ENCODE measurements around the gene CENPT.

The CENPT gene, protein sequence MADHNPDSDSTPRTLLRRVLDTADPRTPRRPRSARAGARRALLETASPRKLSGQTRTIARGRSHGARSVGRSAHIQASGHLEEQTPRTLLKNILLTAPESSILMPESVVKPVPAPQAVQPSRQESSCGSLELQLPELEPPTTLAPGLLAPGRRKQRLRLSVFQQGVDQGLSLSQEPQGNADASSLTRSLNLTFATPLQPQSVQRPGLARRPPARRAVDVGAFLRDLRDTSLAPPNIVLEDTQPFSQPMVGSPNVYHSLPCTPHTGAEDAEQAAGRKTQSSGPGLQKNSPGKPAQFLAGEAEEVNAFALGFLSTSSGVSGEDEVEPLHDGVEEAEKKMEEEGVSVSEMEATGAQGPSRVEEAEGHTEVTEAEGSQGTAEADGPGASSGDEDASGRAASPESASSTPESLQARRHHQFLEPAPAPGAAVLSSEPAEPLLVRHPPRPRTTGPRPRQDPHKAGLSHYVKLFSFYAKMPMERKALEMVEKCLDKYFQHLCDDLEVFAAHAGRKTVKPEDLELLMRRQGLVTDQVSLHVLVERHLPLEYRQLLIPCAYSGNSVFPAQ

GRCh38 chr16:67847064-67847861, at the start of gene CENPT:
TSS of gene CENPT (minus strand) at chr16:67847693. CDS start at chr16:67833859, 13,834 bp downstream.
- DNase-seq (ENCODE audit: low read depth) = no peak

DNA sequence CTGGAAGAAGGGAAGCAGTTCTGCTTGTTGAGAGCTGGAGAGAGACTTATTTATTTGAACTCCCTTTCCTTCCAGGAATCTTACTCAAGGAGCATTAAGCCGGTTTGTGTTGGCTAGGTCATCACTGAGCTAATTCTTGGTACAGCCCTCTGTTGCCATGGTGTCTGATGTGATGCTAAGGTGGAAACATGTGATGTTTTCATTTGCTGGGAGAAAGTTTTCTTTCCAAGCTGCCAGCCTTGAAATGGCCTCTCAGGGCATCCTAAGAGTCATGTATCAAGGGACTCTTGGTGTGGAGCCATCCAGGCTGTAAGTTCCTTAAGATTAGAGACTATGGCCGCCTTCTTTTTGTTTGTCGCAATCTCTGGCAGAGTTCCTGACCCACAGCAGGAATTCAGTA, 49.7 kb upstream of the CENPT start:
- no peak for DNase-seq (ENCODE audit: low read depth)

DNA sequence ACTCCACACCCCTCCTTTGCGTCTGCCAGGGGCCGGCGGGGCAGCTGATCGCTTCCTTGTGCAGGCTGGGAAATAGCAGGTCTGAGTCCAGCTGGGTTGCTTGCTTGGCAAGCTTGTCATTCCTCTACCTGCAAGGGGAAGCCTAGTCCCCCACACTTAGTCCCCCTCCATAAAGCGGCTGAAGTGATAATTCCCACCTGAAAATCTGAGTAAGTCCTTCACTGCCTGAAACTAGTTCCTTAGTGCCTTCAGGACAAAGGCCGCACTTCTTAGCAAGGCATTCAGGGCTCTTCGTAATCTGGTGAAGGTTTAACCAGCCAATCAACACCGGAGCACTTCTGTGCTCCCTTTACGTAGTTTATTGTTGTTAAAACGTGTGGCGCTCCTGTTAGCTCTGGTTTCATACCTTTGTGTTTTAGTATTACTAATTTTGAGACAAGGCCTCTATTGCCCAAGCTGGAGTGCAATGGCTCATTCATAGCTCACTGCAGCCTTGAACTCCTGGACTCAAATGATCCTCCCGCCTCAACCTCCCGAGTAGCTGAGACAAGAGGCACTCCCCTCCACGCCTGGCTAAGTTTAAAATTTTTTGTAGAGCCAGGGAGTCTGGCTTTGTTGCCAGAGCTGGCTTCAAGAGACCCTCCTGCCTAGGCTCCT, 46.4 kb upstream of the CENPT start:
- no peak for DNase-seq (ENCODE audit: low read depth)

- peak; percentile 91 for DNase-seq (ENCODE audit: low read depth)
These were observed 45.6 kb upstream of the CENPT start, which contains the start of gene PSKH1 for GRCh38 chr16:67892899-67893742. TSS of gene PSKH1 (plus strand) at chr16:67893254. CDS start at chr16:67908750, 15,496 bp downstream.

- DNase-seq (ENCODE audit: low read depth) = no peak
These were observed 44.9 kb upstream of the CENPT start for GRCh38 chr16:67892375-67892774.

GRCh38 chr16:67888331-67888730, 40.8 kb upstream of the CENPT start:
- DNase-seq (ENCODE audit: low read depth) = no peak

DNA sequence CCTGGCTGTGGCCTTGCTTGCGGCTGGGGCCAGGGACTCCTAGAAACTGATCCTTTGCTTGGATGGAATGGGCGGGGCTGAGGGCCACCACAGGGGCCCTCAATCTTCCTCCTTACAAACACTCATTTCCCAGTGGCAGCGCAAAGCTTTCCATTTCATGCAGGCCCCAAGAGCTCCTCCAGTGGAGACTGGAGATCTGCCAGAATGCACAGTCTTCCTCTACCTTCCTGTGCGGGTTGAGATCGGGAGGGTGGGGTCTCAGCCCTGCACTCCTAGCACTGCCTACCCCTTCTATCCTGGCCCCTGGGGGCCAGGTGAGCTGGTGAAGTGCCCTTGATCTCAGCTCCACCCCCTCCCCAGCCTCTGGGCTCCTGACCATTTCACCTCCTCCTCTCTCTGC, 38.9 kb upstream of the CENPT start:
- DNase-seq (ENCODE audit: low read depth) = no peak

DNA sequence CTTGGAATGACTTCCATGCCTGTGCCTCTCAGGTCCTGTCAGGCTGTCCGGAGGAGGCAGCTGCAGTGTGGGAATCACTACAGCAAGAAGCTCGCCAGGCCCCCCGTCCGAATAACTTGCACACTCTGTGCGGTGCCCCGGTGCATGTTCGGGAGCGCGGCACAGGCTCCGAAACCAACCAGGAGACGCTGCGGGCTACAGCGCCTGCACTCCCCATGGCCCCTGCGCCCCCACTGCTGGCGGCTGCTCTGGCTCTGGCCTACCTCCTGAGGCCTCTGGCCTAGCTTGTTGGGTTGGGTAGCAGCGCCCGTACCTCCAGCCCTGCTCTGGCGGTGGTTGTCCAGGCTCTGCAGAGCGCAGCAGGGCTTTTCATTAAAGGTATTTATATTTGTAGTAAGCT, 38.5 kb upstream of the CENPT start:
- DNase-seq (ENCODE audit: low read depth) = no peak

DNA sequence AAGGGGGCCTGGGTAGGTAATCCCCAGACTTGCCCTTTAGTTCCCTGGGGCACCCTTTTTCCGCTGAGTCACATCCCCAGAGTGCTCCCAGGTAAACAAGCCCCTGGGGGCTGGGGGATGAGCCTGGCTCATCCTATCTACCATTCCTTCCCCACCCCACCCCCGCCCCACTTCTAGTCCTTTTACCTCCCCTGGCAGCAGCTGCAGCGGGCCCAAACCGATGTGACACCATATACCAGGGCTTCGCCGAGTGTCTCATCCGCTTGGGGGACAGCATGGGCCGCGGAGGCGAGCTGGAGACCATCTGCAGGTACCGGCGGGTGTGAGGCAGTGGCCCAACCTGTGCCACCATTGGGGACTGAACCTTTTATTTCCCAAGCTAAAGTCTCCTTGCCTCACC, 38.1 kb upstream of the CENPT start:
- no peak for DNase-seq (ENCODE audit: low read depth)

DNA sequence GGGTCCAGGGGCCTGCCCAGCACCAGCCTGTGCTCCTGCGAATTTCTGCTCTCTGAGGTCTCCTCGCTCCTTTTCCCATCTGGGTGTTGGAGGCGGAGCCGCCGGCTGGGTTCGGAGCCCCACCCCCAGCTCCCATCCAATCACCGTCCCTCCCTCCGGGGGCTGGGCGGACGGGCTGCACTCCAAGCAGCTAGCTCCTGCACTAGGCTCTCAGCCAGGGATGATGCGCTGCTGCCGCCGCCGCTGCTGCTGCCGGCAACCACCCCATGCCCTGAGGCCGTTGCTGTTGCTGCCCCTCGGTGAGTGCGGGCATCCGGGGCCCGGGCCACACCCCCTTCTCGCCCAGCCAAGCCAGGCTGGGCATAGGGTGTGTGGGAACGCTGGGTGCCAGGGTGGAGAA, 37.2 kb upstream of the CENPT start, which contains the start of gene NRN1L:
TSS of gene NRN1L (plus strand) at position 202 of the 400 bp plus-strand sequence. CDS start at position 221, 19 bp downstream.
- no peak for DNase-seq (ENCODE audit: low read depth)

GRCh38 chr16:67883872-67884261, 36.4 kb upstream of the CENPT start:
- DNase-seq (ENCODE audit: low read depth) = peak; percentile 63

DNA sequence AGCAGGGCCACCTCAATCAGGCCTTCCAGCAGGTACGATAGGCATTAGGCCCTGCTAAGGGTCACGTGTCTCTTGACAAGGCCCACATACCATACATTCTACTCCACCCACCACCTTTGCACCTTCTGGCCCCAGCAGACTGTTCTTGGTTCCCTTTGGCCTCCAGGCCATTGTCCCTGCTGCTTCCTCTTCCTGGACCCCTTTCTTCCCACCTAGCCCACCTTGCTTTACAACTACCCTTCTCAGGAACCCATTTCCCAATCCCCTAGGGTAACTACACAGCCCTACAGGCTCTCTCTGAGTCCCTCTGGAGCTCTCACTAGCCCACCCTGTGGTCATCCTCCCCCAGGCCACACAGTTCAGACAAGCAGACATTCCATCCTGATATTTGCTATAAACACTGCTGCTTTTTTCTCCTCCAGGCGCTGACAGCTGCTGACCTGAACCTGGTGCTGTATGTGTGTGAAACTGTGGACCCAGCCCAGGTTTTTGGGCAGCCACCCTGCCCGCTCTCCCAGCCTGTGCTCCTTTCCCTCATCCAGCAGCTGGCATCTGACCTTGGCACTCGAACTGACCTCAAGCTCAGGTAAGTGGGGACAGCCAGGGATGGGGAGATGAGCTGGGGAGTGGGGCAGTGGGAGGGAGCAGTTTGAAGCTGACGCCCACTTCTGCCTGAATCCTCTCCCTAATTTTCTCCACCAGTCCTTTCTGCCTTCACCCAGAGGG, 35.8 kb upstream of the CENPT start:
- DNase-seq (ENCODE audit: low read depth) = no peak

DNA sequence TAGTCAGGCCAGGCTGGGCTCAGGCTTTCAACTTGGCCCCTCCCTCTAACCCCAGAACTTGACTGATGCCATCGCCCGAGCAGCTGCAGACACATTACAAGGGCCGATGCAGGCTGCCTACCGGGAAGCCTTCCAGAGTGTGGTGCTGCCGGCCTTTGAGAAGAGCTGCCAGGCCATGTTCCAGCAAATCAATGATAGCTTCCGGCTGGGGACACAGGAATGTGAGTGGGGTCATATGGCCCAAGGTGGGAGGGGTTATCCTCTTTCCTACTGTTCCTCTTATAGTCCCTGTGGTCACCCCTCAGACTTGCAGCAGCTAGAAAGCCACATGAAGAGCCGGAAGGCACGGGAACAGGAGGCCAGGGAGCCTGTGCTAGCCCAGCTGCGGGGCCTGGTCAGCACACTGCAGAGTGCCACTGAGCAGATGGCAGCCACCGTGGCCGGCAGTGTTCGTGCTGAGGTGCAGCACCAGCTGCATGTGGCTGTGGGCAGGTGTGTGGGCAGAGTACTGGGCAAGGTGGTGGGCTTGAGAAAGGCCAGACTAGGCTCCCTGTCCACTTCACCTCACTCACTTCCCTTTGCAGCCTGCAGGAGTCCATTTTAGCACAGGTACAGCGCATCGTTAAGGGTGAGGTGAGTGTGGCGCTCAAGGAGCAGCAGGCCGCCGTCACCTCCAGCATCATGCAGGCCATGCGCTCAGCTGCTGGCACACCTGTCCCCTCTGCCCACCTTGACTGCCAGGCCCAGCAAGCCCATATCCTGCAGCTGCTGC, 35.1 kb upstream of the CENPT start:
- no peak for DNase-seq (ENCODE audit: low read depth)

- no peak for DNase-seq (ENCODE audit: low read depth)
These were observed 34.2 kb upstream of the CENPT start for GRCh38 chr16:67881621-67882161.

GRCh38 chr16:67880584-67880983, 33.1 kb upstream of the CENPT start:
- no peak for DNase-seq (ENCODE audit: low read depth)

DNA sequence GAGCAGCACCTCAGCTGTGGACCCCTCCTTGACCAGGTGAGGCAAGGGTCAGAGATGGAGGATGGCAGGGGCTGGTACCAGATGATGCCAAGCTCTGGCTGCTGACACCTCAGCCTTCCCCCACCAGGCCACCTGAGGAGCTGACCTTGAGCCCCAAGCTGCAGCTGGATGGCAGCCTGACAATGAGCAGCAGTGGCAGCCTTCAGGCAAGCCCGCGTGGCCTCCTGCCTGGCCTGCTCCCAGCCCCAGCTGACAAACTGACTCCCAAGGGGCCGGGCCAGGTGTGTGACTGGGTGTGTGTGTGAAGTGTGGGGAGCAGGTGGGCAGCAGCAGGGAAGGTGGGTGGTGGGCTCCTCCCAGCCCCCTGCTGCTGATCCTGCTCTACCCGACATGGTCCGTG, 32.4 kb upstream of the CENPT start:
- DNase-seq (ENCODE audit: low read depth) = no peak

DNA sequence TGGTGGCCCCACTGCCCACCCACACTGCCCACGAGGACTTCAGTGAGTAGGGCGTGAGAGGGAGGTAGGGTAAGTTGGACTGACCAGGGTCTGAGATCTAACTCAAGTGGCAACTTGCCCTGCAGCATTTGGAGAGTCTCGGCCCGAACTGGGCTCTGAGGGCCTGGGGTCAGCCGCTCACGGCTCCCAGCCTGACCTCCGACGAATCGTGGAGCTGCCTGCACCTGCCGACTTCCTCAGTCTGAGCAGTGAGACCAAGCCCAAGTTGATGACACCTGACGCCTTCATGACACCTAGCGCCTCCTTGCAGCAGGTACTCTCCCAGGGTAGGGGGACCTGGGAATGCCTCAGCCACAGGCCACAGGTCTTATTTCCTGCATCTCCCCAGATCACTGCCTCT, 32.0 kb upstream of the CENPT start:
- no peak for DNase-seq (ENCODE audit: low read depth)

DNA sequence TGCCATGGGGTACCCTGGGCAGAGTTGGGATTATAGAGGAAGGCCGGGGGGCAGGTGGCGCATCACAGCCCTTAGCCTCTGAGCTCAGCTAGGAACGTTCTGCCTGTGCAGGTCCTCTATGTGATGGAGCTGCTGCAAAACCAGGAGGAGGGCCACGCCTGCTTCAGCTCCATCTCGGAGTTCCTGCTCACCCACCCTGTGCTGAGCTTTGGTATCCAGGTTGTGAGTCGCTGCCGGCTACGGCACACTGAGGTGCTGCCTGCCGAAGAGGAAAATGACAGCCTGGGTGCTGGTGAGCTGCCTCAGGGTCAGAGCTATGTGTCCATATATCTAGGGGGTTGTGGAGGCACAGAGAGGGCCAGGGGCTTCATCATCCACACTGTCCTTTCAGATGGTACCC, 31.4 kb upstream of the CENPT start:
- no peak for DNase-seq (ENCODE audit: low read depth)

GRCh38 chr16:67878232-67878631, 30.7 kb upstream of the CENPT start:
- no peak for DNase-seq (ENCODE audit: low read depth)

DNA sequence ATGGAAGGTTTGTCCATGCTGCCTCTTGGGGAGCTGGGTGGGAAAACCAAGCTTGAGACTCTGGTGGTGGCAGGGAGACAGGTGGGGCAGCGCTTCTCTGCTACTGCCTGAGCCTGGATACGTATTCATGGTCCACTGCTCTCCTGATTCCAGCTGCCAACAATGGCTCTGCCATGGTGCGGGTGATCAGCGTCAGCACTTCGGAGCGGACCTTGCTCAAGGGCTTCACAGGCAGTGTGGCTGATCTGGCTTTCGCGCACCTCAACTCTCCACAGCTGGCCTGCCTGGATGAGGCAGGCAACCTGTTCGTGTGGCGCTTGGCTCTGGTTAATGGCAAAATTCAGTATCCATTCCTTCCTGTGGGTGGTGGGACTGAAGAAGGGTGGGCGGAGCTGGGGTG, 29.6 kb upstream of the CENPT start:
- no peak for DNase-seq (ENCODE audit: low read depth)

All from activated T-cell treated with anti-CD3 and anti-CD28 coated beads for 24 hours (primary cell).